Measurements from ENCODE around the gene HES1. TPM values are rescaled to one million over a fixed set of nuclear protein-coding genes. Genes with fewer than 3 reads are reported as not detected.

The HES1 gene
- total RNA-seq, 1 experiment from 2014 or later: 49.0 TPM

- DNase-seq (ENCODE audit: low read depth, low spot score): no peak
- in situ Hi-C loops (cut with HindIII; ENCODE audit: low pct_unique_long_range_greater_than_20kb, low sequenced_read_pairs): no loop called here
Observed at GRCh38 chr3:194156095-194156494, 20.1 kb downstream of the HES1 start.

GRCh38 chr3:194158942-194159439, 23.0 kb downstream of the HES1 start:
- in situ Hi-C loops (cut with HindIII; ENCODE audit: low pct_unique_long_range_greater_than_20kb, low sequenced_read_pairs): no loop called here
- peak; percentile 19 for DNase-seq (ENCODE audit: low read depth, low spot score)

GRCh38 chr3:194160158-194160557, 24.2 kb downstream of the HES1 start:
- no peak for DNase-seq (ENCODE audit: low read depth, low spot score)
- in situ Hi-C loops (cut with HindIII; ENCODE audit: low pct_unique_long_range_greater_than_20kb, low sequenced_read_pairs): no loop called here

- in situ Hi-C loops (cut with HindIII; ENCODE audit: low pct_unique_long_range_greater_than_20kb, low sequenced_read_pairs): no loop called here
- no peak for DNase-seq (ENCODE audit: low read depth, low spot score)
Observed at GRCh38 chr3:194161131-194162045, 25.4 kb downstream of the HES1 start.

GRCh38 chr3:194162070-194162678, 26.2 kb downstream of the HES1 start:
- in situ Hi-C loops (cut with HindIII; ENCODE audit: low pct_unique_long_range_greater_than_20kb, low sequenced_read_pairs): no loop called here

GRCh38 chr3:194162817-194163584, 27.1 kb downstream of the HES1 start:
- in situ Hi-C loops (cut with HindIII; ENCODE audit: low pct_unique_long_range_greater_than_20kb, low sequenced_read_pairs): no loop called here

More at GRCh38 chr3:194162070-194162678, 26.2 kb downstream of the HES1 start:
- no peak for DNase-seq (ENCODE audit: low read depth, low spot score)

GRCh38 chr3:194163697-194164096, 27.7 kb downstream of the HES1 start:
- in situ Hi-C loops (cut with HindIII; ENCODE audit: low pct_unique_long_range_greater_than_20kb, low sequenced_read_pairs): no loop called here
- no peak for DNase-seq (ENCODE audit: low read depth, low spot score)

More at GRCh38 chr3:194162817-194163584, 27.1 kb downstream of the HES1 start:
- no peak for DNase-seq (ENCODE audit: low read depth, low spot score)

- no peak for DNase-seq (ENCODE audit: low read depth, low spot score)
- in situ Hi-C loops (cut with HindIII; ENCODE audit: low pct_unique_long_range_greater_than_20kb, low sequenced_read_pairs): no loop called here
Observed at GRCh38 chr3:194164861-194165260, 28.9 kb downstream of the HES1 start.

- DNase-seq (ENCODE audit: low read depth, low spot score): no peak
- in situ Hi-C loops (cut with HindIII; ENCODE audit: low pct_unique_long_range_greater_than_20kb, low sequenced_read_pairs): no loop called here
Observed at GRCh38 chr3:194165271-194166018, 29.5 kb downstream of the HES1 start.

- in situ Hi-C loops (cut with HindIII; ENCODE audit: low pct_unique_long_range_greater_than_20kb, low sequenced_read_pairs): no loop called here
- no peak for DNase-seq (ENCODE audit: low read depth, low spot score)
Observed at GRCh38 chr3:194166682-194167479, 30.9 kb downstream of the HES1 start.

GRCh38 chr3:194167480-194168282, 31.7 kb downstream of the HES1 start:
- DNase-seq (ENCODE audit: low read depth, low spot score): no peak
- in situ Hi-C loops (cut with HindIII; ENCODE audit: low pct_unique_long_range_greater_than_20kb, low sequenced_read_pairs): no loop called here

- DNase-seq (ENCODE audit: low read depth, low spot score): no peak
- in situ Hi-C loops (cut with HindIII; ENCODE audit: low pct_unique_long_range_greater_than_20kb, low sequenced_read_pairs): no loop called here
Observed at GRCh38 chr3:194168994-194169393, 33.0 kb downstream of the HES1 start.

GRCh38 chr3:194169595-194169994, 33.6 kb downstream of the HES1 start:
- no peak for DNase-seq (ENCODE audit: low read depth, low spot score)
- in situ Hi-C loops (cut with HindIII; ENCODE audit: low pct_unique_long_range_greater_than_20kb, low sequenced_read_pairs): no loop called here

- in situ Hi-C loops (cut with HindIII; ENCODE audit: low pct_unique_long_range_greater_than_20kb, low sequenced_read_pairs): no loop called here
- no peak for DNase-seq (ENCODE audit: low read depth, low spot score)
Observed at GRCh38 chr3:194170793-194171192, 34.8 kb downstream of the HES1 start.

- no peak for DNase-seq (ENCODE audit: low read depth, low spot score)
- in situ Hi-C loops (cut with HindIII; ENCODE audit: low pct_unique_long_range_greater_than_20kb, low sequenced_read_pairs): no loop called here
Observed at GRCh38 chr3:194174406-194174805, 38.5 kb downstream of the HES1 start.

- DNase-seq (ENCODE audit: low read depth, low spot score): no peak
- in situ Hi-C loops (cut with HindIII; ENCODE audit: low pct_unique_long_range_greater_than_20kb, low sequenced_read_pairs): no loop called here
Observed at GRCh38 chr3:194174980-194175379, 39.0 kb downstream of the HES1 start.

Measured in SK-MEL-5 (cell line).